ENCODE data around the gene ZBTB18.

ZBTB18 gene

DNA sequence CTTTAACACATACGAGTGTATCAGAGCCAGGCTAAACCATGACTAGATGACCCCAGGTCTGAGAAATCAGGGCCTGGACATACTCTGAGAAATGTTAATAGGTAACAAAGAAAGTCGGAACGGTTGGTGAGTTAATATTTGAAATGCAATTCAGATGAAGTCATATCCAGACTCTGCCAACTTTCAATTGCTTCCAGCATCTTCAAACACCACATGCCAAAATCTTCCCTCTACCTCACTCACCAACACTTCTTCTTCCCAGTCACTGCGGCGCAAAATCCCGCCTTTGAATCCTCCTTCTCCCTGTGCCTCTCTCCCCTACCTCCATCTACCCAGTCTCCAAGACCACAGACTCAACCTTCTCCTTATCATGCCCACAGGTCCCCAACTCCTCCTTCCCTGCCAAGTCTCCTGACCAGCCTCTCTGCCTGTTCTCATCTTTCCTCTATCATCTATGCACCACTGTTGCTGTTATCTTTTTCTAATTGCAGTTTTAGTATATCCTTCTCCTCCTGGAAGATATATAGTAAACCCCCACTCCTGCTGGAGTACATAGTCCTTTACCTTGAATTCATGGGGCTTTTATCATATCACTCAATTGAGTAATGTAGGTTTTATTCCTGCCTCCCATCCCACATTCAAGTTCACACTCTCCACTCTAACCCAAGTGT lies 41.3 kb downstream of the ZBTB18 start:
- no peak for DNase-seq

DNA sequence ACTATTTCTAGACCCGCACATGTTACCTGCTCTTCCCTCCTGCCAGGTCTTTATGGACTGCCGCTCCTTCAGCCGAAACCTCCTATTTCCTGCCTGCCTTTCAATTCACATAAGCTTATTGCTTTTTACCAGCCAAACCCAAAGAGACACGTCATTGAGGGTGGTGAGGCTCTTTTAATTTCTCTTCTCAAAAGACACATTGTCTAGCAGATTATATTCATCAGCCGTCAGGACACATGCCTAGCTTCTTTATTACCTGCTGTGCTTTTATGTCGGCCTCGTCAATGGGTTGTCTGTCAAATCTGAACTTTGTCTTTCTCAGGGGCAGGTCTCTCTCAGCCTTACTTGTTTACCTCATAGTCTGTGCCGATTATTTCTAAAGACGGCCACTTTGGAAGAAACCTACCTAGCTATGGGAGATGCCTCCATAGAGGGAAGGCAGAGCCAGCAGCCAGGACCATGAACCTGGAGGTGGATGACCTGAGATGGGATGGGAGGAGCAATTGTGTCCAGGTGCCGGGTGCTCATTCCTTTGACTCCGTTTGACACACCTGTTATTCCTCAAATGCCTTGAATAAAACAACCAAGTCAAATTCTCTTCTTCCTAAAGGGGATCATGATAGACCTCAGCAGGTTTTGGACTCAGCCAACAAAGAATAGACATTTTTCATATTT lies 42.0 kb downstream of the ZBTB18 start:
- no peak for DNase-seq

DNA sequence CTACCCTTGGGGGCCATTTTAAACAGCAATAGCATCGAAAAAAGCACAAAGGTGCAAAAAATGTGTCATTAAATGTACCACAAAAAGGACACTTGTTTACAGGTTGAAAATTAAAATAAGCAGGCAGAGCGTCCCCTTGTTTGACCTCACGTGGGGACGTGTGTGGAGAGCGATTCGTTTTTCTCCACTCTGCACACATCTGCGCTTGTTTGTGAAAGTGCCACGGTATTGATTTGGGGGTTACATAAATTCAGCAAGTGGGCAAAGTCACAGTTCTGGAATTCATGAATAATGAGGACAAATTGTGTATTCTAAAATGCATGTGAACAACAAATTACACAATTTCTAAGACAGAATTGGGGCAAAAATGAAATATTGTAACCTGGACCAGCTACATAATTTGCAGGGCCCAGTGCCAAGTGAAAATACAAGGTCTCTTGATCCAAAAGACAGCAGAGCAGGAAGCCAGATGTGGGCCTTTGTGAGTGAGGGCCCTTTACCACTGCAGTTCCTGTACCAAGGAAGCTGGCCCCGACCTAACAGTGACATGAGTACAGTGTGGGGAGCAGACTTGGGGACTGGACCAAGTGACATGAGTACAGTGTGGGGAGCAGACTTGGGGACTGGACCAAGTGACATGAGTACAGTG lies 43.9 kb downstream of the ZBTB18 start:
- no peak for DNase-seq

DNA sequence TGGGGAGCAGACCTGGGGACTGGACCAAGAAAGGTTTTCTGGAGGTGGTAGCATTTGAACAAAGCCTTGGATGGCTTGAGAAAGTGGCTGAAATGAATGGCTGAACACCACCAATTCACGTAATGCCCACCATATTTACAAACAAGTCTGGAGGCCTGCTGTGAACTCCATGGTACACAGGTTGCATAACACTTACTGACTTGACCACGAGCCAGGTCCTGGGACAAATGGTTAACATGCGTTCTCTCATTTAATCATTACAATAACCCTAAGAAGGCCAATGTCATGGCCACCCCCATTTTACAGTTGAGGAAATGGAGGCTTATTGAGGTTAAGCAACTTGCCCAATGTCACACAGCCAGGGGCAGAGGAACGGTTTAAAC lies 44.4 kb downstream of the ZBTB18 start:
- DNase-seq, result no peak

DNA sequence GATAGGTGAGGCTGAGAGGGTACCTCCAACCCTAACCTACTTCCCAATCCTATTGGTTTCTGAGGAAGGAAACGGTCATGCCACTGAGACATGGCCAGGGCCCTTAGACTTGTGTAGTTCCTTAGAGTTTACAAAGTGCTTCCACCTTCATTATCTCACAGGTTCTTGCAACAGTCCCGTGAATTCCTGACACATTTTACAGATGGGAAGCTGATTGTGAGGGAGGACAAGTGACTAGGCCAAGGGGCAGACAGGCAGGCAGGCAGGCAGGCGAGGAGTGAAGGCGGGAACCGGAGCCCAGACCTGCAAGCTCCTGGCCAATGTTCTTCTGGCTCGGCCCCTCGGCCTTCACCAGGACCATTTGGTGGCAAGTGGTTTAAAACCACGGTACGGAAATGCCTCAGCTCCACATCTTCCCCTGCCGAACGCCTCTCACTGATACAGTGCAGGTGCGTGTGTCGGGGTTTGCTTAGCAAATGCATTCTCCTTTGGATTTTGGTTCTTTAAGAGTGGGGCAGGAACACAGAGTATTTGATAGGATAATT lies 45.1 kb downstream of the ZBTB18 start:
- no peak for DNase-seq

DNA sequence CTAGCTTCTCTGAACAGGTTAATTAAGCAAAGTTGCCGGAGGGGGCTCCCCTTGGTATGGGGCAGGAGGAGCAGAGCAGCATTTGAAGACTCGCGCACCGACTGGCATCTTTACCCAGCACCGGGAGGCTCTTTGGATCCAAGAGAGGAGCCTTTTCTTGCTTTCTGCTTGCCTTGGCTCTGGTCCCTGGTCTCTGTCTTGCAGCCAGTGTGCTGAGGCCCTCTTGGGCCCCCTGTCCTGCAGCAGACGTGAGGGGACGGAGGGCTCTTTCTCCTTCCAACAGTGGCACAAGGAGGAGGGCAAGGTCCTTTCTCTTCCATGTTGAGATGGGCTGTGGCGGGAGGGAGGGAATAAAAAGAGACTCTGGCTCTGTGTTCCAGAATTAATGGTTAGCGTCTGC lies 45.6 kb downstream of the ZBTB18 start:
- no peak for DNase-seq

DNA sequence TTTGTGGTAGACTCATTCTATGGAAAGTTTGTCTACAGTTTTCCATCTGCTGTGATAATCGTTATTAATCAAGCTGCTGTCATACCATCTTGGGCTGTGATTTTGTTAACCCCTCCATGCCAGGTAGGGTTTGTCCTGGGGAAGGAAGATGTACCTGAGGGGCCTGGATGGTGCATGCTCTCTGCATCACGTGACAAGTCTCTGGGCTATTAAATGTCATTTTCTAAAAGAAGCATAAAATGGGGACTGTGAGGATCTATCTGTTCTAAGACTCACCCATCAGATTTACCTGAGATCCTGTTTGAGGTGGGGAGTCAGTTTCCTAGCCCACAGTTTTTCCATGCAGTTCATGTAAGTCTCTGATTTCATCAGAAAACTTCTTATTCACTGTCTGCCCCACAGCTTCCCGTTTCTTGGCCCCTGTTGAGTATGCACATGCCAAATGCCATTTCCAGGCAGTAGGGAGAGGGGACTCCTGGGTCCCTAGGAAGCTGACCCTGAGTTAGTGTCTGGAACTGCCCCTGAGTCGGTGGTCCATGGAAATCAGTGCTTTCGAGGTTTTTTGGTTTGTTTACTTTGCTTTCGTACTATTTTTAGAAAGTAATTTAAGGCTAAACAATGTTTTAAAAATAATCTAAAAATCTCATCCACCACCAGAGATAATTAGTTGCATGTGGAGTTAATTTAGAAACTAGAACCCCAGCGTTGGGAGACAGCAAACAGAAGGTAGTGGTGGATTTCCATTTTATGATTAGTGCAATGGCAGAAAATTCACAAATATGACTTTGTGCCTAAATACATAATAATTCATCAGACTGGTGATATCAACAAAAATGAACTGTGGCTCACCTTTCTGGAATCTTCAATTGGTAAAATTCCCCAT lies 46.7 kb downstream of the ZBTB18 start:
- no peak for DNase-seq

DNA sequence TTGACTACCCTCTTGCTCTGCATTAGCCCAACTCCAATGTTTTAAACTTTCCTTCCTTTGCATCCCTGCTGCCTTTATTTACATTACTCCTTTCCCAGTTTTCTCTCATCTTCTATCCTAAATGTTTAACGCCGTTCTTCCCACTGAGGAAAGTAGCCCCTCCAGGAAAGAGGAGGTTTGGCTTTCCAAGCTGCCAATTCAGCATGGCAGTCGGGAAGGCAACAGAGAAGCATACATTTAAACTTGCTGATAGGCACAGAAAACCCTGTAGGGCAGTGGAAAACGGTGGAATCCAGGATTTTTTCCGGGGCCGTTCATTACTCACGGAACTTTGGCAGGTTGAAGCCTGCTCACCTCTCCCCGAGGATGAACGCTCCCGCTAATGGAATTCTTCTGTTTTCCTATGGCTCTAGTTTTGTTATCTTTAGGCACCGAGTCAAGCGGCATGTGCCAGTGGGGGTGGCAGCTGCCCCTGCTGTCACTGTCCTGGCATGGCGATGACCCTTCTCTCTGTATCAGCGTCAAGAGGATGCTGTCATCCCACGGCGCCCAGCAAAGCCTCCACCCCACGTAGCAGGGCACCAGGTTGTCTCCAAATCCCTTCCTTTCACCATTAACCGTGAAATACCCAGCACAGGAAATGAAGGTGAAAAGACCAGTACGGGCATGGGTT lies 48.3 kb downstream of the ZBTB18 start:
- DNase-seq, result no peak

DNA sequence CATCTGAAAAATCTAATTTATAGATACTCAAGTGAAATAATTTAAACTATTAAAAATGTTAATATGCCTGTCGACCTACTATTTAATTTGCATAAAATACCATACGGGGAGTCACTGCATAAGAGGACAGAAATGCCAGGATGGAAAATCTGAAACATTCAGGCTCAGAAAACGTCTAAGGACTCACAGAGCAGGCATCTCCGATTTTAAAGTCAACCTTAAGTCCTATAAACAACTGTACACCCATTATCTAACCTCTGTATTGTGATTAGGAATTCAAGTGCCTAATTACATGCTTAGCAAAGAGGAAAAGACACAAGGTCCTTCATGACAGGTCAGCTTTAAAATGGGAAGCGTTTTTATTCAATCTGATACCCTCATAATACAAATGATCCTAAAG lies 49.2 kb downstream of the ZBTB18 start:
- DNase-seq, result no peak

DNA sequence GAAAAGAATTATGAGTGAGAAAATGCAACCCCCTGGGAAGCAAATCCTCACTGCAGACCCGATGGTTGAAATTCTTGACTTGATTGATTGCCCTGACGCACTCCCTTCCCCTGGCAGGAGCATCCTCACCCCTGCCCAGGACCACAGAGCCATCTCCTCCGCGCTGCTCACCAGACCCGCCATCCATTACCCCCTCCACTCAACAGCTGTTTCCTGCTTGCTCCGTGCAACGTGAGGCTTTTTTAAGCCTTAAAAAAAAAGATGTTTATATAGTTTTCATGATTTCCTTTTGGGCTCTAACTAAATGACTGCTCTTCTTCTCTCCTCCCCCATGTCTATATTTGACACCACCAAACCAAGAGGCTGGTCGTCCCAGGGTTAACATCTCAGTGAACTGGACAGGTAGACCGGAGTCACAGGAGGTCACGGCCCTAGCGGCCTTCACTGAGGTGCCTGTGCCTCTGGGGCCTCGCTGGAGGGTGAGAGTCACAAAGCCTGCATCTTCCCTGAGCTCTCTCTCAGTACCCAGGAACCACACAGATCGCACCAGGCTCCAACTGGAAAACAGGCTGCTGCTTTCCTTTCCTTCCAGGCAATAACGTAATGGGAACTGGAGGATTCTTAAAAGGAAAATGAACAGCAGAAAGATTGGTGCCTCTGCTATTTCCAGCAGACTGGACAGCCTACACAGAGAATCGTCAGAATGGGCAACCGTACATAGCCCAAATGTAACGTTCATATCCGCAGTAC lies 49.8 kb downstream of the ZBTB18 start:
- no peak for DNase-seq

DNA sequence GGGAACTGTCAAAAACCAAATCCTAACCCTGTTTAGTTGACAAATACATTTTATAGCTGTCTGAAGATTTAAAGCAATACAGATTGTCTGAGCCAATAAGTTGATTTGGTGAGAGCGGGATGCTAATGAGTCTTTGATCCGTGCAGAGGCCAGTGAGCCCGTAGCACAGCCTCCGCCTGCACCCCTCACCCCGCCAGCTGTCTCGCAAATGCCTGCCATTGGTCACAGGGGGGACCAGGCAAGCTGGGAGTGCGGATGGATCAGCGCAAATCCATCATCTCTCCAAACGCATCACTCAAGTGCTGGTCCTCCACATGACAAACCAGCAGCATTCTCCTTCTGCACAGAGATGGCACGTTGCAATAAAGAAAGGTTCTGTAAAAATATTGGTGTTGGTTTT lies 51.0 kb downstream of the ZBTB18 start:
- DNase-seq, result no peak

DNA sequence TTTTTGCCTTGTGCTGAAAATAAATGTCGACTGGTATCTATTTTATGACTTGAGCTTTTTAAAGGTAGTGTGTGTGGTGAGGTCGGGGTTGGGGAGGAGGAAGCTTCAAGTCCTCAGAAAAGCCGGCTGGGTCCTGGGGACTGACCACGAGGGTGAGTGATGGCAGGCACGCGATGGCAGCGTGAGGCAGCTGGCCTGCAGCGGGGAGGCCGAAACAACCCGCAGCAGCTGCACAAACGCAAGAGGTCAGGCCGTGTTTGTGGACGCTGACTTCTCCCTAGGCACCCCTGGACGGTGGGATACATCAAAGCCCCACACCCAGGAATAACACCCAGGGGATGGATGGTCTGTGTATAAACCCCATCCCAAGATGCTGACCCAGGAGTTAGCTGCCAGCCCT lies 51.4 kb downstream of the ZBTB18 start:
- no peak for DNase-seq

DNA sequence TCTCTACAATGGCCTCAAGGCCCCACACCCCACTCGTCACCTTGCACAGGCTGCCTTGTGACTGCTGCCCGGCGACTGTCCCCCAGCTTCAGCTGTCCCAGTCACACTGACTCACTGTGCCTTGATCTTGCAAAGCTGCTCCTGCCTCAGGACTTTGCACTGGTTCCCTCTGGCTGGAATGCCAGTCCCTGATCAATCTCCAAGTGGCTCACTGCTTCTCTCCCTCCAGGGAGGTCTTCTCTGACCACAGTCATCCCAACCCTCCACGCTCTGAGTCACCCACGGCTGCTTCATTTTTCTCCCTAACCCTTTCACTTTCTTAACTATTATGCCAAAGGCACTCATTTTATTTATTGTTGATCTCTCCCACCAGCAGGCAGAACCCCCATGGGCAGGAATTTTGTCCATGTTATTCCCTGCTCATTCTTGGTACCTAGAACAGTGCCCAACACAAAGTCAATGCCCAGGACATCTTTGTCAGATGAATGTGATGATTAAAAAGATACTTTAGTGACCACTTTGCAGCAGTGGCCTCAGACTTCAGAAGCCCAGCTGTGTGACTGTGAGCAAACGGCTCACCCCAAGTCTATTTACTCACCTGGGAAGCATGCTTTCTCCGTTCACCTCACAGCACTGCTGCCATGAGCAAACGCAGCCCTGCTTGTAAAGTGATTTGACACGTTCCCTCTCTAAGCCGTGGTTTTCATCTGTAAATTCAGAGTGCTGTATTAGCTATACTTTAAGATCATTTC lies 53.4 kb downstream of the ZBTB18 start:
- DNase-seq, result no peak

DNA sequence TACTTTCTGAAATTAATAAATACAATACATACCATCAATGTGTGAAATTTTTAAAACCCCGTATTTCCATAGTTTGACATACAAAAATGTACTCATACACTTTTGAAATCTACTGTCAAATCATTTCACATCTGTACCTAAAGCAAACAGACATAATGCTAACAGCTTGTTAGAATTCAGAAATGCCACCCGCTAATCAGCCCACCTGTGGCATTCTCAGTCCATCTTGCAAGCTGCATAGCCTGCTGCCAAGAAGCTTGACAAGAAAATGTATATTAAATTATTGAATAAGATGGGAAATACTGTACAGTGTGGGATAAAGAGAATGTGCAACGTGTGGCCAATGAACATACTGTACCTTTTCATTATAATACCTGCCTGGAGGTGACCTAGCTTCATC lies 55.1 kb downstream of the ZBTB18 start:
- no peak for DNase-seq
